ENCODE data around the gene IFFO2. TPM values are rescaled to one million over a fixed set of nuclear protein-coding genes. Genes with fewer than 3 reads are reported as not detected.
A peak's percentile ranks its signal among the peaks of the same experiment; 100 is the strongest.

Gene IFFO2
- total and polyA plus RNA-seq, 12 donors: 5.9 to 23.4 (median 15.8) TPM

DNA sequence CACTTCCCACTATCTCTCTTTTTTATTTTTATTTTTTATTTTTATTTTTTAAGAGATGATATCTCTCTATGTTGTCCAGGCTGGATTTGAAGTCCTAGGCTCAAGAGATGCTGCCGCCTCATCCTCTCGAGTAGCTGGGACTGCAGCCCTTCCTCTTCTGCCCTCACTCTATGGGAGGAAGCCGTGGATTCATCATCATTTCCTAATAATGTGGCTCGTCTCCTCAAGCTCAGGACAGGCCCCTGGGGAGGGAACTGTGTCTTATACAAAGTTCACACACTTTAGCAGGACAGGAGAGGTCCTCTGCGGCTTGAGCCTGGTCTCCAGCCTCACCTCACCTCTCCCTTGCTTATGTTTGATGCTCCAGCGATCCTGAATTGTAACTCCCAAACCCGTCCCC lies 16.5 kb upstream of the IFFO2 start:
- Histone ChIP-seq H3K4me3 (no peak overlapping the region), H3K4me1 (replicated peaks in 1 of 2) (peaks cover 0 to 23% of the 10 kb centered on the region in 2 donors), H3K27me3 (no peaks in the 10 kb centered on the region), H3K36me3 (replicated peaks in 1 of 2) (no peaks in the 10 kb centered on the region), H3K9me3 (replicated peaks in 1 of 3) (no peaks in the 10 kb centered on the region), H3K27ac (no peak overlapping the region)
- intact Hi-C loops (cut with DNase I): loop anchor here in 1 of 2 donors (5.0 kb wide), 1 partner anchor 66 kb away; no protein-coding TSS in a partner anchor
- 60 to 73% (median 66%) methylated on average over 7 of the region's 7 CpGs for WGBS, 4 donors
- no peak for TF ChIP-seq POLR2A (IDR thresholded peaks at IDR 0.05)
- TF ChIP-seq, protein P1, sequence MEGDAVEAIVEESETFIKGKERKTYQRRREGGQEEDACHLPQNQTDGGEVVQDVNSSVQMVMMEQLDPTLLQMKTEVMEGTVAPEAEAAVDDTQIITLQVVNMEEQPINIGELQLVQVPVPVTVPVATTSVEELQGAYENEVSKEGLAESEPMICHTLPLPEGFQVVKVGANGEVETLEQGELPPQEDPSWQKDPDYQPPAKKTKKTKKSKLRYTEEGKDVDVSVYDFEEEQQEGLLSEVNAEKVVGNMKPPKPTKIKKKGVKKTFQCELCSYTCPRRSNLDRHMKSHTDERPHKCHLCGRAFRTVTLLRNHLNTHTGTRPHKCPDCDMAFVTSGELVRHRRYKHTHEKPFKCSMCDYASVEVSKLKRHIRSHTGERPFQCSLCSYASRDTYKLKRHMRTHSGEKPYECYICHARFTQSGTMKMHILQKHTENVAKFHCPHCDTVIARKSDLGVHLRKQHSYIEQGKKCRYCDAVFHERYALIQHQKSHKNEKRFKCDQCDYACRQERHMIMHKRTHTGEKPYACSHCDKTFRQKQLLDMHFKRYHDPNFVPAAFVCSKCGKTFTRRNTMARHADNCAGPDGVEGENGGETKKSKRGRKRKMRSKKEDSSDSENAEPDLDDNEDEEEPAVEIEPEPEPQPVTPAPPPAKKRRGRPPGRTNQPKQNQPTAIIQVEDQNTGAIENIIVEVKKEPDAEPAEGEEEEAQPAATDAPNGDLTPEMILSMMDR (IDR thresholded peaks at IDR 0.05): no peak
- no peak for DNase-seq

GRCh38 chr1:18972531-18972930 lies 16.1 kb upstream of the IFFO2 start:
- H3K36me3 ChIP-seq (replicated peaks in 1 of 2): no peaks in the 10 kb centered on the region
- peak in 3 of 7 donors; percentile 37 to 59 (median 44) for DNase-seq
- TF ChIP-seq, protein P1 (IDR thresholded peaks at IDR 0.05): peak; percentile 5 to 62 (median 42)
- TF ChIP-seq POLR2A (IDR thresholded peaks at IDR 0.05): no peak
- no peaks in the 10 kb centered on the region for H3K27me3 ChIP-seq
- H3K4me3 ChIP-seq: no peak overlapping the region
- 5 to 15% (median 11%) methylated on average over 2 of the region's 2 CpGs for WGBS, 4 donors
- H3K4me1 ChIP-seq (replicated peaks in 1 of 2): peaks cover 0 to 23% of the 10 kb centered on the region in 2 donors
- no peak overlapping the region for H3K27ac ChIP-seq
- intact Hi-C loops (cut with DNase I): loop anchor here in 1 of 2 donors (5.0 kb wide), 1 partner anchor 65 kb away; no protein-coding TSS in a partner anchor
- no peaks in the 10 kb centered on the region for H3K9me3 ChIP-seq (replicated peaks in 1 of 3)

DNA sequence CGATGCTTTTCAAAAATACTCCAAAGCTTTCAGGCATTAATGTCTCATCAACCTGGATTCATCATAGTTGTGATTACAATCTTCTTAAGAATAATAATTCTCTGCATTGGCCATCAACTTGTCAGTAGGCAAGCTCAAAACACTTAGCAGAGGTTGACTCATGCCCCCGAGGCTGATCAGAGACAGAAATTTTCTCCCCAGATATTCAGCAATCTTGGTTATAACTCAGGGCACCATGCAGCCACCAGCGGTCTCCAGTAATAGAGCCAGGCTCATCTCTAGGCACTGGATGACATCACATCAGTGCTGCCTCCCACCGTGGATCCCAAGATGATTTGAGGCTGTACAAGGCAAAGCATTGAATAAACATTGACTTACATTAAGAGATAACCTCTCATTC lies 14.3 kb upstream of the IFFO2 start:
- DNase-seq: no peak
- no peaks in the 10 kb centered on the region for H3K27me3 ChIP-seq
- no peak overlapping the region for H3K4me3 ChIP-seq
- no peaks in the 10 kb centered on the region for H3K36me3 ChIP-seq (replicated peaks in 1 of 2)
- intact Hi-C loops (cut with DNase I): loop anchor here in 1 of 2 donors (5.0 kb wide), 1 partner anchor 63 kb away; no protein-coding TSS in a partner anchor
- 66 to 76% (median 69%) methylated on average over 4 of the region's 4 CpGs for WGBS, 4 donors
- no peak for TF ChIP-seq POLR2A (IDR thresholded peaks at IDR 0.05)
- TF ChIP-seq, protein P1 (IDR thresholded peaks at IDR 0.05): no peak
- H3K9me3 ChIP-seq (replicated peaks in 1 of 3): no peaks in the 10 kb centered on the region
- H3K4me1 ChIP-seq (replicated peaks in 1 of 2): peaks cover 0 to 23% of the 10 kb centered on the region in 2 donors
- no peak overlapping the region for H3K27ac ChIP-seq

DNA sequence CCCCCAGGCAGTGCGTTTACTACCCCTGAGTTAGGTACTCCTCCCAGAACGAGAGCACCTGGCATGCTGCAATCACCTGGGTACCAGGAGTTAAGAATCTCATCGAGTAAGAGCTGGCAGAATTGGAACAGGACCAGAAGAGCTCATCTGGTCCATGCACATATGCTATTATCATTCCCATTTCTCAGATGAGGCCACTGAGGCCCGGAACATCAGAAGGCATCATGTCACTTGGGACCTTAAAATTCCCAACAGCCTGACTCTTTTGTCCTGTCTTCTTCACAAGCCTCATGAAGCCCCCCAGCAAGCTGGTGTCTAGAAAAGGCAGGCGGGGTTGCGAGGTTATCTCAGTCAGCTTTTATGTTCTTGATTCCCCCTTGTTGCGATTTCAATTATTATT lies 13.9 kb upstream of the IFFO2 start:
- H3K27ac ChIP-seq: no peak overlapping the region
- H3K4me1 ChIP-seq (replicated peaks in 1 of 2): peaks cover 0 to 23% of the 10 kb centered on the region in 2 donors
- H3K27me3 ChIP-seq: no peaks in the 10 kb centered on the region
- TF ChIP-seq POLR2A (IDR thresholded peaks at IDR 0.05): no peak
- TF ChIP-seq, protein P1 (IDR thresholded peaks at IDR 0.05): no peak
- H3K36me3 ChIP-seq (replicated peaks in 1 of 2): no peaks in the 10 kb centered on the region
- intact Hi-C loops (cut with DNase I): loop anchor here in 1 of 2 donors (5.0 kb wide), 1 partner anchor 63 kb away; no protein-coding TSS in a partner anchor
- H3K9me3 ChIP-seq (replicated peaks in 1 of 3): no peaks in the 10 kb centered on the region
- WGBS, 4 donors: 82 to 91% (median 90%) methylated on average over 7 of the region's 7 CpGs
- H3K4me3 ChIP-seq: no peak overlapping the region
- DNase-seq: no peak
